GM12801 (cell line): ENCODE results near the gene FAM118A.

ENCODE experiments used
- TF ChIP-seq, protein P1 (sequence below): IDR thresholded peaks from one replicate; pipeline ENCODE4 v1.5.1; 2011; ENCODE audit warnings: control low read depth; ENCODE audit not compliant: insufficient read length; ENCODE audit errors: extremely low read depth

Gene FAM118A

DNA sequence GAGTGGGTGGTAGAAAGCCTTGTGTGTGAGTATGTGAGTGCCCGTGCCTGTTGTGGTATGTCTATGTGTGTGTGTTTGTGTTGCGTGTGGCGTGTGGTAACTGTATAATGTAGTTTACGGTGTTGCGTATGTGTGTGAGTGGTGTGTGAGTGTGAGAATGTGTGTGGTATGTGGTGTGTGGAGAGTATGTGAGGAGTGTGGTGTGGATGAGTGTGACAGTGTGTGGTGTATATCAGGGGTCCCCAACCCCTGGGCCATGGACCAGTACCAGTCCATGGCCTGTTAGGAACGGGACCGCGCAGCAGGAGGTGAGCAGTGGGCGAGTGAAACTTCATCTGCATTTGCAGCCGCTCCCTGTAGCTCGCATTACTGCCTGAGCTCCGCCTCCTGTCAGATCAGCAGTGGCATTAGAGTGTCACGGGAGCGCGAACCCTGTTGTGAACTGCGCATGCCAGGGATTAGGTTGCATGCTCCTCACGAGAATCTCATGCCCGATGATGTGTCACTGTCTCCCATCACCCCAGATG is 19.3 kb upstream of the FAM118A start:
- TF ChIP-seq, protein P1, sequence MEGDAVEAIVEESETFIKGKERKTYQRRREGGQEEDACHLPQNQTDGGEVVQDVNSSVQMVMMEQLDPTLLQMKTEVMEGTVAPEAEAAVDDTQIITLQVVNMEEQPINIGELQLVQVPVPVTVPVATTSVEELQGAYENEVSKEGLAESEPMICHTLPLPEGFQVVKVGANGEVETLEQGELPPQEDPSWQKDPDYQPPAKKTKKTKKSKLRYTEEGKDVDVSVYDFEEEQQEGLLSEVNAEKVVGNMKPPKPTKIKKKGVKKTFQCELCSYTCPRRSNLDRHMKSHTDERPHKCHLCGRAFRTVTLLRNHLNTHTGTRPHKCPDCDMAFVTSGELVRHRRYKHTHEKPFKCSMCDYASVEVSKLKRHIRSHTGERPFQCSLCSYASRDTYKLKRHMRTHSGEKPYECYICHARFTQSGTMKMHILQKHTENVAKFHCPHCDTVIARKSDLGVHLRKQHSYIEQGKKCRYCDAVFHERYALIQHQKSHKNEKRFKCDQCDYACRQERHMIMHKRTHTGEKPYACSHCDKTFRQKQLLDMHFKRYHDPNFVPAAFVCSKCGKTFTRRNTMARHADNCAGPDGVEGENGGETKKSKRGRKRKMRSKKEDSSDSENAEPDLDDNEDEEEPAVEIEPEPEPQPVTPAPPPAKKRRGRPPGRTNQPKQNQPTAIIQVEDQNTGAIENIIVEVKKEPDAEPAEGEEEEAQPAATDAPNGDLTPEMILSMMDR = no peak

DNA sequence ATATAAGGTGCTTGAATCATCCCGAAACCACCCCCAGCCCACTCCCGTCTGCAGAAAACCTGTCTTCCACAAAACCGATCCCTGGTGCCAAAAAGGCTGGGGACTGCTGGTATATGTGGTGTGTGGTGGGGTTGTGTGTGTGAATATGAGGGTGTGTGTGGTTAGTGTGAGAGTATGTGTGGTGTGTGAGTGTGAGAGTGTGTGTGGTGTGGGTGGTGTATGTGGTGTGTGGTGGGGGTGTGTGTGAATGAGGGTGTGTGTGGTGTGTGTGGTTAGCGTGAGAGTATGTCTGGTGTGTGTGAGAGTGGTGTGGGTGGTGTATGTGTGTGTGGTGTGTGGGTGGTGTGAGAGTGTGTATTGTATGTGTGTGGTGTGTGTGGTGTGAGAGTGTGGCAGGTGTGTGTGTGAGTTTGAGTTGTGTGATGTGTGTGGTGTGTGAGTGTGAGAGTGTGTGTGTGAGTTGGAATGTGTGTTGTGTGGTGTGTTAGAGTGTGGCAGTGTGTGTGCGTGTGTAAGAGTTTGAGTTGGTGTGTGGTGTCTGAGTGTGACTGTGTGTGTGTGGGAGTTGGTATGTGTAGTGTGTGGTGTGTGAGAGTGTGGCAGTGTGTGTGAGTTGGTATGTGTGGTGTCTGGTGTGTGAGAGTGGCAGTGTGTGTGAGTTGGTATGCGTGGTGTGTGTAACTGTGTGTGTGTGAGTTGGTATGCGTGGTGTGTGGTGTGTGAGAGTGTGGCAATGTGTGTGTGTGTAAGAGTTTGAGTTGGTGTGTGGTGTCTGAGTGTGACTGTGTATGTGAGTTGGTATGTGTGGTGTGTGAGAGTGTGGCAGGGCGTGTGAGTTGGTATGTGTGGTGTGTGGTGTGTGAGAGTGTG is 18.4 kb upstream of the FAM118A start:
- TF ChIP-seq, protein P1 = no peak

DNA sequence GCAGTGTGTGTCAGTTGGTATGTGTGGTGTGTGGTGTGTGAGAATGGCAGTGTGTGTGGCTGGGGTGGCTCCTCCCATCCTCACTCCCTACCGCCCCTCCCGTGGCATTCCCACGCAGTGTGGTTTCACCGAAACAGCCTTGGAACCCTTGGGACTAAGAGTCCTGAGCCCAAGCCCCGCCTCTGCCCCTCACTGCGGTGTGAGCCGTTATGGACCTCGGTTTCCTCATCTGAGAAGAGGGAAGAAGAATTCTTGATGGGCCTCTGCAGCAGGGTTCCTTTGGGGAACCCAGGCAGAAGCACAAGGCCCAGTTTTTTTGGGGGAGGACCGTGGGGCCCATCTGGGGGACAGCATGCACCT is 17.8 kb upstream of the FAM118A start:
- TF ChIP-seq, protein P1 = no peak

DNA sequence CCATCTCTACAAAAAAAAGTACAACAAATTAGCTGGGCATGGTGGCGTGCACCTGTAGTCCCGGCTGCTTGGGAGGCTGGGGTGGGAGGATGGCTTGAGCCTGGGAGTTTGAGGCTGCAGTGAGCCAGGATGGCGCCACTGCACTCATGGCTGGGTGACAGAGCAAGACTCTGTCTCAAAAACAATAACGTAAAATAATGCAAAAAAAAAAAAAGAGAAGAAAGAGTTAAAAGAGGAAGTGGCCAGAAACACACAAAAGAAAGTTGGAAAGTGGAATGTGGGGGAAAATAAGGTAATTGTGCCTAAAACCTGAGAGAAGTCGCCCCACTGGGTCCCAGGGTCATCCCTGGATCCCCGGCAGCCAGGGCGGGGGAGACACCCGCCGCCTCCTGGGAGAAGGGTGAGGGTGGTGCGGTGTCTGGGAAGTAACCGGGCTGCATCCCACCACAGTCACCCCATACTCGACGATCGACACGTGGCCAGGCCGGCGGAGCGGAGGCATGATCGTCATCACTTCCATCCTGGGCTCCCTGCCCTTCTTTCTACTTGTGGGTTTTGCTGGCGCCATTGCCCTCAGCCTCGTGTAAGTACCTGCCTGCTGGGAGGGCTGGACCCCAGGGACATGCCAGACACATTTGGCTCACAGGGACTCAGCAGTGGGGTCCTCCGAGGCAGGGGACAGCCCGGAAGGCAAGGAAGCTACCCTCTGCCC is 16.8 kb upstream of the FAM118A start:
- TF ChIP-seq, protein P1 = no peak

DNA sequence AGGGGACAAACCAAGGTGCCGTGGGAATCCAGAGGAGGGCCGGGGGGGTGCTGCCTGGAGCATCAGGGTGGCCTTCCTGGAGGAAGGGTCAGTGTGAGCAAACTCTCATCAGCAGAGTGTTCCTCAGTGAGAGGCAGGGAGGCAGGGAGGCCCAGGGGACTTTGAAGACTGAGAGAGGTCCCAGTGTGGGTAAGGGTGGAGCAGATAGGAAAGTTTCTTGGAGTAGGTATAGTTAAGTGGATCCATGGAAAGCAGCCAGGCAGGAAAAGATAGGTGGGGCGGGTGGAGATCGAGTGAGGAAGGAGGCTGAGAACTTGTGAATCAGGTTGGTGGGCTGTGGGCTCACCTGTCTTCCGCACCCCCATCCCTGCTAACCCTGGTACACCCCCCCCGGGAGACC is 15.7 kb upstream of the FAM118A start:
- TF ChIP-seq, protein P1 = no peak

DNA sequence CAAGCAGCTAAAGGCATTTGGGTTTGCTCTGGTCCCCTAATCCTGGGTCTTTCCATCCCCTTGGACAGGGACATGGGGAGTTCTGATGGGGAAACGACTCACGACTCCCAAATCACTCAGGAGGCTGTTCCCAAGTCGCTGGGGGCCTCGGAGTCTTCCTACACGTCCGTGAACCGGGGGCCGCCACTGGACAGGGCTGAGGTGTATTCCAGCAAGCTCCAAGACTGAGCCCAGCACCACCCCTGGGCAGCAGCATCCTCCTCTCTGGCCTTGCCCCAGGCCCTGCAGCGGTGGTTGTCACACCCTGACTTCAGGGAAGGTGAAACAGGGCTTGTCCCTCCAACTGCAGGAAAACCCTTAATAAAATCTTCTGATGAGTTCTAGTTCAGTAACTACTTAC is 14.2 kb upstream of the FAM118A start:
- TF ChIP-seq, protein P1 = no peak

DNA sequence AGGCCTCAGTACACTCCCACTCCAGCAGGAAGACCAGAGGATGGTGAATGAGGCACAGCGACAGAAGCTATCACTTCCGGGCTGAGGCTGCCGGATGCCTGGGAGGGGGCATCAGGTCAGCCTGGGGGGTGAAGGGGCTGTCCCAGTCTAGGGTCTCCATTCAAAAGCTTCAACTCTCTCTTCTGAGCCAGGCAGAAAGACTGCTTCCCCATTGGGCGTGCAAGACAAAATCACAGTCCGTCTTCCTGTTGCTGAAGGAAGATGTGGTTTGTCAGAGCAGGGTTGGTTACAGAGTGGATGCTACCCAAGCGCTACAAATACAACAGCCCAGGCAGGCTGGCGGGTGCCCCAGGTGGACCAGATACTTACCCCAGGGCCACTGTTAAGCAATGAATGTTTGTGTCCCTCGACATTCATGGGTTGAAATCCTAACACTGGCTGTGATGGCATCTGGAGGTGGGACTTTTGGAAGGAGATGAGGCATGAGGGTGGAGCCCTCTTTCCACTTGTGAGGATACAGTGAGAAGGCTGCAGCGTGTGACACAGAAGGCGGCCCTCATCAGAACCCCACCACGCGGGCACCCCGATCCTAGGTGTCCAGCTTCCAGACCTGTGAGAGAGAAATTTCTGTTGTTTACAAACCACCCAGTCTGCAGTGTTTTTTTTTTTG is 13.0 kb upstream of the FAM118A start:
- TF ChIP-seq, protein P1 = no peak
